OCI-LY3 (cell line): ENCODE measurements around the gene GLCE.

ENCODE experiments used
- CTCF ChIP-seq: fragments of 200-600, 300-600 bp; sonication (generic); IDR thresholded peaks from 2 replicates; pipeline ENCODE4 v1.5.1; 2014; ENCODE audit warnings: antibody characterized with exemption, low read length, low read depth
- EZH2phosphoT487 ChIP-seq: fragments of 200-600 bp; shearing (Covaris generic); IDR thresholded peaks from 2 replicates; pipeline ENCODE4 v1.6.1; 2018; ENCODE audit warnings: antibody characterized with exemption, mixed run types, low read depth

GRCh38 chr15:69119001-69119400 is 41.4 kb upstream of the GLCE start:
- TF ChIP-seq CTCF, result no peak
- TF ChIP-seq EZH2phosphoT487, result no peak
